Sigmoid colon (tissue), 7 donors: ENCODE results near the gene CRAT. TPM values are rescaled to one million over a fixed set of nuclear protein-coding genes. Genes with fewer than 3 reads are reported as not detected.

Experiments
- DNase-seq: peaks from one replicate; pipeline ENCODE4 v3.0.0-alpha.2; 2019
- H3K27ac ChIP-seq, 4 donors: fragments of 200-600 bp; sonication (generic); one replicate each; pipeline ENCODE4 v1.5.1; 2016 to 2019; ENCODE audit warnings: mild to moderate bottlenecking in 1 of 4
- H3K27me3 ChIP-seq, 3 donors: fragments of 200-600 bp; sonication (generic); one replicate each; pipeline ENCODE4 v1.5.1; 2019; ENCODE audit warnings: mild to moderate bottlenecking in 1 of 3
- H3K36me3 ChIP-seq, 4 donors: fragments of 200-600 bp; sonication (generic); one replicate each; pipeline ENCODE4 v1.5.1; 2016 to 2019
- H3K4me1 ChIP-seq, 4 donors: fragments of 200-600 bp; sonication (generic); one replicate each; pipeline ENCODE4 v1.5.1; 2017 to 2019
- H3K4me3 ChIP-seq, 4 donors: fragments of 200-600 bp; sonication (generic); one replicate each; pipeline ENCODE4 v1.5.1; 2017 to 2019; ENCODE audit warnings: mild to moderate bottlenecking in 2 of 4, moderate library complexity in 1 of 4
- H3K9me3 ChIP-seq, 4 donors: fragments of 200-600 bp in 3 of 4; sonication (generic) in 3 of 4; one replicate each; pipeline versions ENCODE4 v1.5.1 to v1.6.1; 2013 to 2019
- EP300 ChIP-seq, 4 donors: sonication (generic); formaldehyde crosslinking; IDR thresholded peaks; one replicate each; pipeline ENCODE4 v1.6.1; 2017; ENCODE audit warnings: antibody characterized with exemption in 4 of 4
- POLR2A ChIP-seq, 2 donors: fragments of 450-650 bp; IDR thresholded peaks; one replicate each; pipeline ENCODE4 v1.6.1; 2016; ENCODE audit warnings: antibody characterized with exemption in 2 of 2, mild to moderate bottlenecking in 2 of 2, moderate library complexity in 2 of 2
- POLR2AphosphoS5 ChIP-seq, 4 donors: sonication (generic); formaldehyde crosslinking; IDR thresholded peaks; one replicate each; pipeline ENCODE4 v1.6.1; 2017; ENCODE audit warnings: antibody characterized with exemption in 4 of 4
- WGBS, 2 donors: extraction: QIAGEN DNeasy Blood & Tissue Kit; methylation state at CpG; one replicate each; pipeline ENCODE4 v1.1.7; 2013; 5-methylcytosine and 5-hydroxymethylcytosine counted together
- intact Hi-C: fragments of 100-400 bp; cut with DNase I; formaldehyde crosslinking; loops from one replicate; pipeline ENCODE4 v1.15.1; 2023
- polyA plus RNA-seq, 3 donors: library from polyadenylated mRNA; stranded (reverse); fragments of 200-250 nt; gene quantifications; one replicate each; pipeline ENCODE4 v1.2.3, GENCODE V29; 2013
- total RNA-seq, 4 donors: library from RNA; depleted of rRNA; stranded (reverse); fragments of >200 nt; gene quantifications; one replicate each; pipeline ENCODE4 v1.1.0, GENCODE V29; 2016
- TF ChIP-seq, protein P1 (sequence below), 4 experiments: fragments of 450-650 bp in 3 of 4; fragments of 200-600 bp in 1 of 4; IDR thresholded peaks; one replicate each; pipeline ENCODE4 v1.5.1; 2016 to 2019; ENCODE audit warnings: antibody characterized with exemption in 4 of 4, mild to moderate bottlenecking in 3 of 4, moderate library complexity in 2 of 4
- donor health status: healthy with polysubstance abuse.
- donor health status: Bipolar disorder and iron deficiency.
- donor health status: healthy.

Gene CRAT
- total and polyA plus RNA-seq, 7 donors, result 49.6 to 66.8 (median 52.9) TPM

DNA sequence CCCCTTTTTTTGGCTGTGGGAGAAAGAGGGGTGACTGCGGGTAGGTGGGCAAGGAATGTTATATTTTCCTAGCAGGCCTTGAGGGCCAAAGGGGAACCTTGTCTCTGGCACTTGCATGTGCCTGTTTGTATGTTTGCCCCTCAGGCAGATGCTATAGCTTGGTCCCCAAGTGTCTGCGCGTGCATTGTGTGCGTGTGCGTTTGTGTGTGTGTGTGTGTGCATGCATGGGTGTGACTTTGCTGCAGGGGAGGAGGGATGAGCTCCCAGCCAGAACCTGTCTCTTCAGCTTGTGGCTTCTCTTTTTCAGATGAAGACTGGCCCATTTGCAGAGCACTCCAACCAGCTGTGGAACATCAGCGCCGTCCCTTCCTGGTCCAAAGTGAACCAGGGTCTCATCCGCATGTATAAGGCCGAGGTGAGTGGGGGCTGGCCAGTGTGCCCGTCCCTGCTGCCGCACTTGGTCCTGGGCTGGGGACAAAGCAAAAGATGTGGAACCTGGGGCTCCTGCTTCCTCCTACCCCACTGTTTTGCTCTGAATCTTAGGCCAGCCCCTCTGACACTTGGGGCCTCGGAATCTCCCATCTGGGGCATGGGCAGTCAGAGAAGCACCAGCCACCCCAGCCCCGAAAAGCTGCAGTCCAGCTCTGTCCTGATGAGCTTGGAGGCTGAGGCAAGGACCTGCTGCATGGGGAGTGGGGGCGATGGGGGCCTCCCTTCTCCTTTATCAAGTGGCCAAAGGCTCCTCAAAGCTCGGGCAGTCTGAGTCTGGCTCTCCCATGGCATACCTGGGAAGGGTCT, 31.7 kb upstream of the CRAT start:
- 75 to 76% methylated on average over 15 of the region's 15 CpGs for WGBS, 2 donors
- no peaks in the 10 kb centered on the region for H3K27me3 ChIP-seq
- no peak for DNase-seq
- no peak for TF ChIP-seq POLR2AphosphoS5 (IDR thresholded peaks at IDR 0.05)
- no peak for TF ChIP-seq EP300 (IDR thresholded peaks at IDR 0.05)
- TF ChIP-seq, protein P1, sequence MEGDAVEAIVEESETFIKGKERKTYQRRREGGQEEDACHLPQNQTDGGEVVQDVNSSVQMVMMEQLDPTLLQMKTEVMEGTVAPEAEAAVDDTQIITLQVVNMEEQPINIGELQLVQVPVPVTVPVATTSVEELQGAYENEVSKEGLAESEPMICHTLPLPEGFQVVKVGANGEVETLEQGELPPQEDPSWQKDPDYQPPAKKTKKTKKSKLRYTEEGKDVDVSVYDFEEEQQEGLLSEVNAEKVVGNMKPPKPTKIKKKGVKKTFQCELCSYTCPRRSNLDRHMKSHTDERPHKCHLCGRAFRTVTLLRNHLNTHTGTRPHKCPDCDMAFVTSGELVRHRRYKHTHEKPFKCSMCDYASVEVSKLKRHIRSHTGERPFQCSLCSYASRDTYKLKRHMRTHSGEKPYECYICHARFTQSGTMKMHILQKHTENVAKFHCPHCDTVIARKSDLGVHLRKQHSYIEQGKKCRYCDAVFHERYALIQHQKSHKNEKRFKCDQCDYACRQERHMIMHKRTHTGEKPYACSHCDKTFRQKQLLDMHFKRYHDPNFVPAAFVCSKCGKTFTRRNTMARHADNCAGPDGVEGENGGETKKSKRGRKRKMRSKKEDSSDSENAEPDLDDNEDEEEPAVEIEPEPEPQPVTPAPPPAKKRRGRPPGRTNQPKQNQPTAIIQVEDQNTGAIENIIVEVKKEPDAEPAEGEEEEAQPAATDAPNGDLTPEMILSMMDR (IDR thresholded peaks at IDR 0.05), result no peak
- TF ChIP-seq POLR2A (IDR thresholded peaks at IDR 0.05), result no peak
- peaks cover 0 to 96% (median 88%) of the 10 kb centered on the region in 4 donors for H3K4me1 ChIP-seq
- peaks cover 0 to 10% (median 6%) of the 10 kb centered on the region in 4 donors for H3K36me3 ChIP-seq
- intact Hi-C loops, result loop anchor here (2.0 kb wide), 1 partner anchor 346 kb away; no protein-coding TSS in a partner anchor
- H3K9me3 ChIP-seq, result no peaks in the 10 kb centered on the region
- H3K27ac ChIP-seq, result peak overlapping the region; percentile 97 to 100 (median 99)
- peak overlapping the region in 3 of 4 donors; percentile 50 to 59 (median 51) for H3K4me3 ChIP-seq

DNA sequence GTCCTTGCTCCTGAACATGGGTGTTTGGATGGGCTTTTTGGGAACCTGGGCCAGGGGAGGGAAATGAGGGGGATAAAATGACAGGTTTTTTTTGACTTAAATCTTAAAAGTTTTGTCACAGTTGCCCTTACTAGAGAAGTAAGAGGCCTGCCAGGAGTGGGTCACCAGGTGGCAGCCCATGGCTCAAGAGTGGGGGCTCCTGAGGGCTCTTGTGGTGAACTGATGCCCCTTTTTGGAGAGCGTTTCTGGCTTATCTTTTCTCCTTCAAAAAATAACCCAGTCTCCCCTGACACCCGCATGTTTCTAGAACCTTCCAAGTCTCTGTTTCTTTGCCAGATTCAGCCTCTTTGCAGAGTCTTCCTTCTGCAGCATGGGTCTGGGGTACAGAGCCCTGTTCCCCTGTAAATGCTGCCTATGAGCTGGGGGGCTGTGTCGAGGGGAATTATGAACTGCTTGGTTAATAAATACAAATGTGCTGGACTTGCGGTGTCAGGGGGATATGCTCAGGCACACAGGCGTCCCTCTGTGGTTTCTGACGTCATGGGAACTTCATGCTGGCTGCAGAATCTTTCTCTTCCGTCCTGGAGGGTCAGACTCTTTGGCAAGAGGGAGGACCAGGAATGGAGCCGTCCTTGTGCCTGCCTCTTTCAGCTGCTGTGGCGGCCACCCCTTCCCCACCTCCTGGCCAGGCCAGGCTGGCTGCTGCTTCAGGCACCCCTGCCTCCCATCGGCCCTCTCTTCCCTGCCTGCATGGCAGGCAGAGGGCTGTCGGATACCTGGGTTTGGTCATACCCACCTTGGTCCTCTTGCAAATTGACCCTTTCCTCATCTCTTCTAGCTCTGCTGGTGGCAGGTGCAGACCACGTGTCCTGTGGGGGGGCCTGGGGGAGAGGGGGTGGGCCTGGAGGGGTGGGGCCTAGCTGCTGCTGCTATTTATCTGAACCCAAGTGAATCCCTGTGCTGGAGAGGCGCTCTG, 30.8 kb upstream of the CRAT start:
- H3K4me3 ChIP-seq, result peak overlapping the region; percentile 36 to 59 (median 50)
- H3K9me3 ChIP-seq, result no peaks in the 10 kb centered on the region
- TF ChIP-seq POLR2A (IDR thresholded peaks at IDR 0.05) (no peak), EP300 (IDR thresholded peaks at IDR 0.05) (no peak), POLR2AphosphoS5 (IDR thresholded peaks at IDR 0.05) (peak; percentile 54 to 68 (median 59))
- H3K4me1 ChIP-seq, result peaks cover 0 to 86% (median 78%) of the 10 kb centered on the region in 4 donors
- H3K27me3 ChIP-seq, result no peaks in the 10 kb centered on the region
- DNase-seq, result peak; percentile 93
- intact Hi-C loops, result loop anchor here (2.0 kb wide), 4 partner anchors 271 to 355 kb away; no protein-coding TSS in a partner anchor
- H3K27ac ChIP-seq, result peak overlapping the region; percentile 97 to 100 (median 99)
- 20 to 53% methylated on average over 13 of the region's 13 CpGs for WGBS, 2 donors
- H3K36me3 ChIP-seq, result peaks cover 0 to 19% (median 11%) of the 10 kb centered on the region in 4 donors

DNA sequence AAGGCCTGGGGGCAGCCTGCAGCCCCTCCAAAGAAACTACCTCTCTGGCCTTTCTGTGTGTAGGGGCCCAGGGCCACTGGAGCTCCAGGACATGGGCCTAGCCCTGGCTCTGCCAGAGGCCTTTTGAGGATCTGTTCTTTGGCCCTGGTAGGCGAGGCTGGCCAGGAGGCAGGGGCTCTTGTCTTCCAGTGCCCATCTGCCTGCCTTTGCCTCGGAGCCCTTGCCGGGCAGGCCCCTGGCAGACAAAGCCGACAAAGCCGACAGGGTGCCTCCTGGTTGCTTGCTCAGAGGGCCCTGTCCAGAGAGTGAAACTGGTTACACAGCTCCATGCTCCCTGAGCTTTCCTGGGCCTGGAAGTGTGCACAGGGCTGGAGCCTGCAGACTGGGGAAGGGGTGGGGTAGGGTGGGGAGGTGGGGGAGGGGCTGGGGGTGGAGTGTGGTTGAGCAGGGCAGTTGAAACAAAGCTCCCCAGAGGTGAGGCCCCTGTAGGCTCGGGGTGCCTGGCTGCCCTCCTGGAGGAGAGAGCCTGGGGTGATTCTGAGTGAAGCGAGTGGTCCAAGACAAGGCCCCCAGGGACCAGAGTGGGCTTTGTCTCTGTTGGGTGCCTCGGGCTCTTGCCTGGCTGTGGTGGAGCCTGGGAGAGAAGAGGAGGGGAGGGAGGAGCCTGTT, 29.9 kb upstream of the CRAT start:
- 14 to 16% methylated on average over 8 of the region's 8 CpGs for WGBS, 2 donors
- TF ChIP-seq, protein P1 (IDR thresholded peaks at IDR 0.05), result no peak
- TF ChIP-seq POLR2A (IDR thresholded peaks at IDR 0.05), result peak in 1 of 2 donors; percentile 5
- Histone ChIP-seq H3K27me3 (no peaks in the 10 kb centered on the region), H3K27ac (peak overlapping the region; percentile 97 to 100 (median 99)), H3K9me3 (no peaks in the 10 kb centered on the region), H3K36me3 (peaks cover 0 to 27% (median 12%) of the 10 kb centered on the region in 4 donors), H3K4me3 (peak overlapping the region; percentile 36 to 59 (median 50)), H3K4me1 (peaks cover 0 to 78% (median 70%) of the 10 kb centered on the region in 4 donors)
- intact Hi-C loops, result loop anchor here (1.0 to 2.0 kb wide), 4 partner anchors 36 to 356 kb away; no protein-coding TSS in a partner anchor
- DNase-seq, result peak; percentile 79

DNA sequence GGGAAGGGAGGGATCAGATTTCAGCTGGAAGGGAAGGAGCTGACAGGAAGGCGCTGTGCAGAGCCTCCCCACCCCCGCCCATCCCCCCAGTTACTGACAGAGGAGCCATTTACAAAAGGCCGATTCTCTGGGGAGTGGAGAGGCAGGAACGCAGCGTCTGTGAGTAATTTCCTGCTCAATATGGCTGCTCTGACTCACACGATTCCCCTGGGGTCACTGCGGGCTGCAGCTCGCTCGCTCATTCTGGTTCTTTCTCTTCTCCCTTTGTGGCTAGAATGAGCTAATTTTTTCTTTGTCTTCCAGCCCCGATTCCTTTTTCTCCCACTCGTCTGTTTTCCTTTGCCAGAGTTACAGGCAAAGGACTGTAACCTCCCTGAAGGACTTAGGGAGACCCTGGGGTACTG, 29.4 kb upstream of the CRAT start:
- DNase-seq, result peak; percentile 98
- 0 to 1% methylated on average over 11 of the region's 11 CpGs for WGBS, 2 donors
- Histone ChIP-seq H3K36me3 (peaks cover 0 to 32% (median 13%) of the 10 kb centered on the region in 4 donors), H3K4me3 (peak overlapping the region; percentile 36 to 59 (median 50)), H3K9me3 (no peaks in the 10 kb centered on the region), H3K4me1 (peaks cover 0 to 73% (median 64%) of the 10 kb centered on the region in 4 donors), H3K27me3 (no peaks in the 10 kb centered on the region), H3K27ac (peak overlapping the region; percentile 97 to 100 (median 99))
- intact Hi-C loops, result loop anchor here (1.0 to 2.0 kb wide), 6 partner anchors 36 to 471 kb away; no protein-coding TSS in a partner anchor
- TF ChIP-seq POLR2AphosphoS5 (IDR thresholded peaks at IDR 0.05), result peak; percentile 83 to 96 (median 88)
- TF ChIP-seq, protein P1 (IDR thresholded peaks at IDR 0.05), result no peak
- peak; percentile 55 to 62 for TF ChIP-seq POLR2A (IDR thresholded peaks at IDR 0.05)
- TF ChIP-seq EP300 (IDR thresholded peaks at IDR 0.05), result peak in 2 of 4 donors; percentile 71 to 76
